GM10266 (cell line): ENCODE results near the gene SLX4.
"Not testable (repeated sequence)": the region's sequence is repeated elsewhere in the genome, so short reads cannot be mapped to it uniquely, and the experiment has no call there.

Source experiments
- DNase-seq: peaks from one replicate; pipeline ENCODE4 v3.0.0; 2012; ENCODE audit errors: extremely low spot score
- TF ChIP-seq, protein P1 (sequence below): IDR thresholded peaks from 2 replicates; pipeline ENCODE4 v1.5.1; 2012; ENCODE audit warnings: mild to moderate bottlenecking, low read depth; ENCODE audit not compliant: control insufficient read depth, insufficient read depth; ENCODE audit errors: missing control alignments

SLX4 gene

DNA sequence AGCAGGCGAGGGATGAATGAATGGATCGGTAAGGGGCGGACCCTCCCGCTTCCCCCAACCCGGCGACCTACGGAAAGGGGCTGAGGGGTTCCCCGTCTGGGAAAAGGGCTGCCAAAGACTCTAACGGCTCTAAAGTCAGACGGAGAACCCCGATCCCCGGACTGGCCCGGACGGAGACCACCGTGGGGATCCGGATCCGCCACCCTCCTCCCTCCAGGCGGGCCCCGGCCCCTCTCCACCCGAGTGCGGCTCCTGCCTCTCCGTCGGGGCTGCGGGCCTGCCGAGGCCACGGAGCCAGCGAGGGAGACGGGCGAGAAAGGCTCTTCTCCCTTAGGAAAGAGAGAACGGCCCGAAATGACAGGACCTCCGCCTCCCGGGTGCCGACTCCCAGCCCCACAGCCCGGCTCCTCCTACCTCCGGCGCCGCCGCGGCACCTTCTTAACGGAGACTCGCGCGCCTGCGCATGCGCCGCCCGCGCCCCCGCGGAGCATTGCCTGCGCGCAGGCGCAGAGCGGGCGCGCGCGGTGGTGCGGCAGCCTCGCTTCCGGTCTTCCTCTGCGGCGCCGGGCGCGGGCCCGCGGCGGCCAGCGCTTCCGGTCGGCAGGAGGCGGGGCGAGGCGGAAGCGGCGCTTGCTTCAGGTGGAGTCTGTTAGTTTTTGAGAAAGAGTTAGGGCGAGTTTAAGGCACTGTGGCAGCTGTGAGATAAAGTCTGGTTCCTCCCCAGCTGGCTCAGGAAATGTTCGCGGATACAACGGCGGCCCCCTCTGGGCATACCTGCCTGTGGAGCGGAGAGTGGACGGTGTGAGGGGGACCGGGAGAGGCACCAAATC, at the start of gene SLX4:
Gene SLX4 (minus strand): TSS at position 461 of the 830 bp plus-strand sequence. CDS start 2,642 bp downstream, outside the sequence.
- TF ChIP-seq, protein P1, sequence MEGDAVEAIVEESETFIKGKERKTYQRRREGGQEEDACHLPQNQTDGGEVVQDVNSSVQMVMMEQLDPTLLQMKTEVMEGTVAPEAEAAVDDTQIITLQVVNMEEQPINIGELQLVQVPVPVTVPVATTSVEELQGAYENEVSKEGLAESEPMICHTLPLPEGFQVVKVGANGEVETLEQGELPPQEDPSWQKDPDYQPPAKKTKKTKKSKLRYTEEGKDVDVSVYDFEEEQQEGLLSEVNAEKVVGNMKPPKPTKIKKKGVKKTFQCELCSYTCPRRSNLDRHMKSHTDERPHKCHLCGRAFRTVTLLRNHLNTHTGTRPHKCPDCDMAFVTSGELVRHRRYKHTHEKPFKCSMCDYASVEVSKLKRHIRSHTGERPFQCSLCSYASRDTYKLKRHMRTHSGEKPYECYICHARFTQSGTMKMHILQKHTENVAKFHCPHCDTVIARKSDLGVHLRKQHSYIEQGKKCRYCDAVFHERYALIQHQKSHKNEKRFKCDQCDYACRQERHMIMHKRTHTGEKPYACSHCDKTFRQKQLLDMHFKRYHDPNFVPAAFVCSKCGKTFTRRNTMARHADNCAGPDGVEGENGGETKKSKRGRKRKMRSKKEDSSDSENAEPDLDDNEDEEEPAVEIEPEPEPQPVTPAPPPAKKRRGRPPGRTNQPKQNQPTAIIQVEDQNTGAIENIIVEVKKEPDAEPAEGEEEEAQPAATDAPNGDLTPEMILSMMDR, result no peak
- DNase-seq, result peak; percentile 99

DNA sequence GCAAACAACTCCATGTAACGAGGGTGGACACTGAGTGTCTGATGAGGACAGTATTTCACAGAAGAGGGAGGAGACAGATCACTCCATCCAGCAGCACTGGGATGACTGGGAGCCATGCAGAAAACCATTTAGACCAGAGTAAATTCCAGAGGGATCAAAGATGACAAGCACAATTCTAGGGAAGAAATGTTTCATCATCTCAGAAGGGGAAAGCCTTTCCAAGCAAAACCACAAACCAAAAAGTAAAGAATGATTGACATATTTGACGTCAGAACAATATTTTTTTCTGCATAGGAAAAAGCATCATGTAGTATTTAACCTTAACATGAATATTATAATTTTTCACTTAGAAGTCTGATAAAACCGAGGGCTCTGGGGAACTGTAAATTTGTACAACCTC, 47.8 kb upstream of the SLX4 start:
- no peak for DNase-seq
- TF ChIP-seq, protein P1, result no peak

GRCh38 chr16:3656491-3657468, 45.4 kb upstream of the SLX4 start:
- TF ChIP-seq, protein P1, result no peak
- DNase-seq, result no peak

- not testable (repeated sequence) for DNase-seq
Measured at GRCh38 chr16:3656160-3656490, 44.7 kb upstream of the SLX4 start.

DNA sequence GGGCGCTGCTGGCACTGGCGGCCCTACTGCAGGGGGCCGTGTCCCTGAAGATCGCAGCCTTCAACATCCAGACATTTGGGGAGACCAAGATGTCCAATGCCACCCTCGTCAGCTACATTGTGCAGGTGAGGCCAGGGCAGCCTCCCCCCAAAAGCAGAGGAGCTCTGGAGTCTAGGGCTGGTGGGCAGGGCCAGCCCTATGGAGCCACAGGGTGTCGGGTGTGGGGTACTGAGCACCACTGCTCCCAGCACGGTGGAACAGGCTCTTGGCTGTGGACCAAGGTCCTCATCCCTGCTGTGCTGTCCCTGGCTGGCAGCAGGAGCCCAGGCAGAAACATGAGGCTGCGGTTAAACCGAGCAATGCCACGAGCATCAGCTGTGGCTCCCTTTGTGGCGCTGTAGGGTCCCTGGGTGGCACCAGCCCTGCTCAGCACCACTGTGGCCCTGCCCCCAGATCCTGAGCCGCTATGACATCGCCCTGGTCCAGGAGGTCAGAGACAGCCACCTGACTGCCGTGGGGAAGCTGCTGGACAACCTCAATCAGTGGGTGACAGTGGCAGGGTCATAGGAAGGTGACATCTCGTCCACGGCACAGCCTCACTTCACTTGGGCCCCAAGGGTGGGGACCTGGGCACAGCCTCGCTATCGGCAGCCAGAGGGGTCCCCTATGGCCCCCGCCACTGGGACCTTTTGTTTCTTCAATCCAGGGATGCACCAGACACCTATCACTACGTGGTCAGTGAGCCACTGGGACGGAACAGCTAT, 44.2 kb upstream of the SLX4 start:
- no peak for DNase-seq

DNA sequence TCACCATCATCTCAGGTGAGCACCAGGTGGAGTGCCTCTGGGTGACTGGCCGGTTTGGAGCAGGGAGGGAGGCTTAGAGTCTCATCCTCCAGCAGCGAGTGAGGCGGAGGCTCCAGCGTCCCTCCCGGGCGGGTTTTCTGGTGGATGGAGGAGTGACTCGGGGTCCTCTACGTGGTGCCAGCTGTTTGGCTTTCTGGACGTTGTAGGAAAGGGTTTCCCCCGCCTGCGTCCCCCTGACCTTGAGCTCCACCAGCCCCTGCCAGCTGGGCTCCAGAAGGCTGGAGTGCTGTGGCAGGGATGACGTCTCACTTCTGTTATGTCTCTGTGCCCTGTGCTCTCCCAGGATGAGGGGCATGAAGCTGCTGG, 43.6 kb upstream of the SLX4 start:
- TF ChIP-seq, protein P1, result no peak
- DNase-seq, result no peak

More for the DNA sequence above, 44.2 kb upstream of the SLX4 start:
- TF ChIP-seq, protein P1, result no peak
